Smooth muscle cell (in vitro differentiated cells): Measurements from ENCODE around the gene MPZL2. TPM values are rescaled to one million over a fixed set of nuclear protein-coding genes. Genes with fewer than 3 reads are reported as not detected.

ENCODE experiments used
- DNase-seq: peaks from one replicate; lab custom pipeline; 2025; ENCODE audit not compliant: unreplicated experiment; lab: John Stamatoyannopoulos, UW
- H2AFZ ChIP-seq: fragments of 200-600 bp; sonication (generic); 2 replicates; pipeline ENCODE4 v1.6.0; 2016; ENCODE audit warnings: antibody characterized with exemption, low read depth, mild to moderate bottlenecking
- H3F3A ChIP-seq: fragments of 200-600 bp; sonication (generic); 2 replicates; pipeline ENCODE4 v1.6.0; 2017; ENCODE audit warnings: antibody characterized with exemption, low read depth
- H3K27ac ChIP-seq: fragments of 200-600 bp; sonication (generic); 2 replicates; pipeline ENCODE4 v1.5.1; 2016; ENCODE audit warnings: low read depth, mild to moderate bottlenecking
- H3K27me3 ChIP-seq: fragments of 200-600 bp; sonication (generic); 2 replicates; pipeline ENCODE4 v1.6.1; 2016; ENCODE audit warnings: low read depth, mild to moderate bottlenecking
- H3K36me3 ChIP-seq: fragments of 200-600 bp; sonication (generic); 2 replicates; pipeline ENCODE4 v1.5.1; 2016; ENCODE audit warnings: low read depth
- H3K4me1 ChIP-seq: fragments of 200-600 bp; sonication (generic); 2 replicates; pipeline ENCODE4 v1.5.1; 2016; ENCODE audit warnings: low read depth
- H3K4me2 ChIP-seq: fragments of 200-600 bp; sonication (generic); 2 replicates; pipeline ENCODE4 v1.6.0; 2016; ENCODE audit warnings: mild to moderate bottlenecking
- H3K4me3 ChIP-seq: fragments of 200-600 bp; sonication (generic); 2 replicates; pipeline ENCODE4 v1.5.1; 2016; ENCODE audit warnings: mild to moderate bottlenecking
- H3K79me2 ChIP-seq: fragments of 200-600 bp; sonication (generic); 2 replicates; pipeline ENCODE4 v1.6.0; 2016; ENCODE audit warnings: low read depth, mild to moderate bottlenecking
- H3K9ac ChIP-seq: fragments of 200-600 bp; sonication (generic); 2 replicates; pipeline ENCODE4 v1.6.0; 2016; ENCODE audit warnings: low read depth
- H3K9me3 ChIP-seq: fragments of 200-600 bp; sonication (generic); replicated peaks from 2 replicates; pipeline ENCODE4 v1.5.1; 2016; ENCODE audit warnings: low read depth
- H4K20me1 ChIP-seq: fragments of 200-600 bp; sonication (generic); 2 replicates; pipeline ENCODE4 v1.6.0; 2016; ENCODE audit warnings: low read depth
- CTCF ChIP-seq: fragments of 200-600 bp; sonication (generic); IDR thresholded peaks from 2 replicates; pipeline ENCODE4 v1.5.1; 2017; ENCODE audit warnings: borderline replicate concordance, mild to moderate bottlenecking, antibody characterized with exemption; ENCODE audit not compliant: insufficient read depth, poor library complexity, severe bottlenecking
- WGBS: methylation state at CpG from one replicate; pipeline ENCODE4 v1.1.7; 2016; ENCODE audit warnings: low lambda C conversion rate; 5-methylcytosine and 5-hydroxymethylcytosine counted together
- polyA plus RNA-seq: library from polyadenylated mRNA; unstranded; fragments of >200 nt; fragmentation: Nextera tagmentation; extraction: Ambion mirVana; gene quantifications from 2 replicates; pipeline ENCODE4 v1.2.1, GENCODE V29; 2016
- total RNA-seq: library from RNA; depleted of rRNA; stranded (reverse); fragments of >200 nt; gene quantifications from 2 replicates; pipeline ENCODE4 v1.2.3, GENCODE V29; 2014

The MPZL2 gene
- 40.0 and 53.9 TPM in 2 replicates for total RNA-seq
- 5.5 and 21.6 TPM in 2 replicates for polyA plus RNA-seq

- WGBS: 11% methylated on average over 19 of the region's 19 CpGs
- H3K4me2 ChIP-seq: peak within 1 kb of the TSS; percentile 81
- H3K9ac ChIP-seq: peak within 1 kb of the TSS; percentile 78
- peak within 1 kb of the TSS; percentile 79 for H2AFZ ChIP-seq
- no peak for DNase-seq
- H3K36me3 ChIP-seq: no peaks in the 10 kb centered on the region
- peaks cover 77% of the 10 kb centered on the region for H3K27me3 ChIP-seq
- H3K4me3 ChIP-seq: peak within 1 kb of the TSS; percentile 55
- no peaks in the 10 kb centered on the region for H3K79me2 ChIP-seq
- no peaks in the 10 kb centered on the region for H3K9me3 ChIP-seq
- H3K4me1 ChIP-seq: peaks cover 16% of the 10 kb centered on the region
- H3K27ac ChIP-seq: peak within 1 kb of the TSS; percentile 65
- H3F3A ChIP-seq: no peaks in the 10 kb centered on the region
- H4K20me1 ChIP-seq: no peaks in the 10 kb centered on the region
- TF ChIP-seq CTCF: no peak
Measured at GRCh38 chr11:118263695-118264568, at the start of gene MPZL2. Gene MPZL2, minus strand, starts transcription at chr11:118264297. Its CDS starts 144 bp downstream, at chr11:118264153.

GRCh38 chr11:118313242-118313641 is 49.1 kb upstream of the MPZL2 start:
- H3K79me2 ChIP-seq: no peaks in the 10 kb centered on the region
- no peak overlapping the region for H3K9ac ChIP-seq
- DNase-seq: no peak
- no peak overlapping the region for H3K4me2 ChIP-seq
- no peak overlapping the region for H3K4me3 ChIP-seq
- no peak for TF ChIP-seq CTCF
- no peaks in the 10 kb centered on the region for H4K20me1 ChIP-seq
- H3F3A ChIP-seq: no peaks in the 10 kb centered on the region
- WGBS: 61% methylated on average over 4 of the region's 4 CpGs
- peaks cover 17% of the 10 kb centered on the region for H3K4me1 ChIP-seq
- H2AFZ ChIP-seq: no peak overlapping the region
- peaks cover 7% of the 10 kb centered on the region for H3K27me3 ChIP-seq
- no peaks in the 10 kb centered on the region for H3K36me3 ChIP-seq
- H3K27ac ChIP-seq: no peak overlapping the region
- no peaks in the 10 kb centered on the region for H3K9me3 ChIP-seq

DNA sequence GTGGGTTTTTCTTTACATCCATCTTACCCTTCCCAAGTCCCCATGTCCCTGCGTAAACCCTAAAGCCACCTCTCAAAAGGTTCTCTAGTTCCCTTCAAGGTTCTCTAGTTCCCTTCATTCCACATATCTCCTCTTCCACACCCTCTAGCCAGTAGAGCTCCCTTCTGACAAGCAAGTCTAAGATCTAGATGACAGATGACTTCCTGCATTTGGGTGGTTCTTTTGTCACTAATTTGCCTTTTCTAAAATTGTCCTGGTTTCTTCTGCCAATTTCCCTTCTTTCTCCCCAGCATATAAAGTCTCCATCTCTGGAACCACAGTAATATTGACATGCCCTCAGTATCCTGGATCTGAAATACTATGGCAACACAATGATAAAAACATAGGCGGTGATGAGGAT is 48.2 kb upstream of the MPZL2 start:
- H4K20me1 ChIP-seq: no peaks in the 10 kb centered on the region
- no peak for TF ChIP-seq CTCF
- H3K4me1 ChIP-seq: peaks cover 17% of the 10 kb centered on the region
- 98% methylated on average over 2 of the region's 2 CpGs for WGBS
- no peak for DNase-seq
- H3F3A ChIP-seq: no peaks in the 10 kb centered on the region
- no peaks in the 10 kb centered on the region for H3K9me3 ChIP-seq
- H3K27ac ChIP-seq: no peak overlapping the region
- no peak overlapping the region for H2AFZ ChIP-seq
- no peak overlapping the region for H3K4me3 ChIP-seq
- H3K79me2 ChIP-seq: no peaks in the 10 kb centered on the region
- no peaks in the 10 kb centered on the region for H3K36me3 ChIP-seq
- no peak overlapping the region for H3K4me2 ChIP-seq
- no peak overlapping the region for H3K9ac ChIP-seq
- peaks cover 7% of the 10 kb centered on the region for H3K27me3 ChIP-seq
